DND-41 (cell line): Measurements from ENCODE around the gene TYW1.
"Not testable (repeated sequence)": the region's sequence is repeated elsewhere in the genome, so short reads cannot be mapped to it uniquely, and the experiment has no call there.

ENCODE experiments used
- ATAC-seq: fragments of 200-7000 bp; cut with Tn5 transposase; 3 replicates; pipeline ENCODE4 v1.9.1; 2021; ENCODE audit warnings: low read depth; ENCODE audit not compliant: insufficient read depth
- DNase-seq: peaks from one replicate; pipeline ENCODE4 v3.0.0-alpha.2; 2020
- H2AFZ ChIP-seq: 2 replicates; pipeline ENCODE4 v1.6.0; 2012; ENCODE audit warnings: low read depth, low read length
- H3K27ac ChIP-seq: 2 replicates; pipeline ENCODE4 v1.5.1; 2012; ENCODE audit warnings: low read length, inconsistent platforms
- H3K27me3 ChIP-seq: fragments of 200-600 bp; sonication (generic); 2 replicates; pipeline ENCODE4 v1.6.0; 2012; ENCODE audit warnings: low read length, mild to moderate bottlenecking, inconsistent platforms; ENCODE audit not compliant: insufficient read depth, poor library complexity
- H3K36me3 ChIP-seq: 2 replicates; pipeline ENCODE4 v1.5.1; 2012; ENCODE audit warnings: low read length, inconsistent platforms; ENCODE audit not compliant: insufficient read depth
- H3K4me1 ChIP-seq: 2 replicates; pipeline ENCODE4 v1.5.1; 2012; ENCODE audit warnings: mild to moderate bottlenecking, low read length; ENCODE audit not compliant: insufficient read depth
- H3K4me2 ChIP-seq: 2 replicates; pipeline ENCODE4 v1.6.0; 2012; ENCODE audit warnings: mild to moderate bottlenecking, moderate library complexity, low read length, inconsistent platforms; ENCODE audit not compliant: insufficient read depth
- H3K4me3 ChIP-seq, 2 experiments: fragments of 200-600 bp in 1 of 2; shearing (Covaris generic) in 1 of 2; 2 replicates each; pipeline ENCODE4 v1.5.1; 2012 to 2016; ENCODE audit warnings: inconsistent platforms in 2 of 2, low read length in 2 of 2, mild to moderate bottlenecking in 2 of 2, low read depth in 1 of 2, moderate library complexity in 1 of 2
- H3K79me2 ChIP-seq: 2 replicates; pipeline ENCODE4 v1.6.0; 2012; ENCODE audit warnings: low read length, inconsistent platforms; ENCODE audit not compliant: insufficient read depth
- H3K9ac ChIP-seq: 2 replicates; pipeline ENCODE4 v1.6.0; 2012; ENCODE audit warnings: low read depth, mild to moderate bottlenecking, inconsistent platforms, low read length, moderate library complexity
- H3K9me3 ChIP-seq: 2 replicates; pipeline ENCODE4 v1.5.1; 2012; ENCODE audit warnings: low read length, moderate library complexity, mild to moderate bottlenecking, inconsistent platforms; ENCODE audit not compliant: insufficient read depth, severe bottlenecking
- H4K20me1 ChIP-seq: 2 replicates; pipeline ENCODE4 v1.6.0; 2012; ENCODE audit warnings: low read length; ENCODE audit not compliant: insufficient read depth
- CTCF ChIP-seq: IDR thresholded peaks from 2 replicates; pipeline ENCODE4 v1.5.1; 2012; ENCODE audit warnings: borderline replicate concordance, low read length, moderate library complexity, mild to moderate bottlenecking; ENCODE audit not compliant: poor library complexity, severe bottlenecking; ENCODE audit errors: extremely low read depth
- EZH2 ChIP-seq: IDR thresholded peaks from 3 replicates; pipeline ENCODE4 v1.6.1; 2012; ENCODE audit warnings: borderline replicate concordance, low read depth, mild to moderate bottlenecking, moderate library complexity, low read length, inconsistent platforms; ENCODE audit not compliant: severe bottlenecking

TYW1 gene

GRCh38 chr7:67022511-67022910 lies 25.9 kb downstream of the TYW1 start:
- no peak overlapping the region for H3K9ac ChIP-seq
- no peak for TF ChIP-seq EZH2
- TF ChIP-seq CTCF = no peak
- no peaks in the 10 kb centered on the region for H3K27me3 ChIP-seq
- no peaks in the 10 kb centered on the region for H3K79me2 ChIP-seq
- H3K36me3 ChIP-seq = peaks cover 58% of the 10 kb centered on the region
- no peaks in the 10 kb centered on the region for H4K20me1 ChIP-seq
- H3K4me2 ChIP-seq = no peak overlapping the region
- no peaks in the 10 kb centered on the region for H3K9me3 ChIP-seq
- DNase-seq = no peak
- no peak overlapping the region for H3K4me3 ChIP-seq
- H2AFZ ChIP-seq = no peak overlapping the region
- no peak for ATAC-seq
- H3K4me1 ChIP-seq = no peaks in the 10 kb centered on the region
- H3K27ac ChIP-seq = no peak overlapping the region

GRCh38 chr7:67025459-67025858 lies 28.8 kb downstream of the TYW1 start:
- not testable (repeated sequence) for H4K20me1 ChIP-seq, H3K79me2 ChIP-seq, H3K4me3 ChIP-seq, ATAC-seq, H3K4me2 ChIP-seq, DNase-seq, H3K27me3 ChIP-seq, H3K9ac ChIP-seq, H2AFZ ChIP-seq, H3K27ac ChIP-seq, H3K9me3 ChIP-seq, H3K4me1 ChIP-seq
- peaks cover 42% of the 10 kb centered on the region for H3K36me3 ChIP-seq

GRCh38 chr7:67031685-67032084 lies 35.1 kb downstream of the TYW1 start:
- not testable (repeated sequence) for ATAC-seq, H3K4me2 ChIP-seq, H3K9ac ChIP-seq, DNase-seq, H4K20me1 ChIP-seq, H3K27me3 ChIP-seq, H3K79me2 ChIP-seq, H3K4me1 ChIP-seq, H3K9me3 ChIP-seq, H3K27ac ChIP-seq, H3K4me3 ChIP-seq, H2AFZ ChIP-seq
- H3K36me3 ChIP-seq = peaks cover 23% of the 10 kb centered on the region

- no peaks in the 10 kb centered on the region for H3K79me2 ChIP-seq
- H3K4me1 ChIP-seq = no peaks in the 10 kb centered on the region
- H3K9ac ChIP-seq = no peak overlapping the region
- ATAC-seq (no peak), DNase-seq (no peak)
- no peak overlapping the region for H3K4me3 ChIP-seq
- no peaks in the 10 kb centered on the region for H4K20me1 ChIP-seq
- peaks cover 20% of the 10 kb centered on the region for H3K36me3 ChIP-seq
- H3K9me3 ChIP-seq = peaks cover 2% of the 10 kb centered on the region
- TF ChIP-seq EZH2 (no peak), CTCF (no peak)
- H3K27ac ChIP-seq = no peak overlapping the region
- no peak overlapping the region for H3K4me2 ChIP-seq
- no peak overlapping the region for H2AFZ ChIP-seq
- H3K27me3 ChIP-seq = no peaks in the 10 kb centered on the region
Measured at GRCh38 chr7:67033251-67033650, 36.6 kb downstream of the TYW1 start.

- not testable (repeated sequence) for H2AFZ ChIP-seq, H3K9me3 ChIP-seq, DNase-seq, H3K27me3 ChIP-seq, H3K27ac ChIP-seq, H3K79me2 ChIP-seq, H3K4me3 ChIP-seq, H3K4me2 ChIP-seq, ATAC-seq, H3K9ac ChIP-seq, H3K4me1 ChIP-seq, H4K20me1 ChIP-seq
- peaks cover 10% of the 10 kb centered on the region for H3K36me3 ChIP-seq
Measured at GRCh38 chr7:67036432-67037395, 40.1 kb downstream of the TYW1 start.
